Embryonic facial prominence (tissue), 1 donor: Measurements from ENCODE around the gene ZDHHC1.

Source experiments
- DNase-seq: peaks from one replicate; pipeline ENCODE4 v3.0.0-alpha.2; 2016; ENCODE audit errors: extremely low spot score

Gene ZDHHC1, protein sequence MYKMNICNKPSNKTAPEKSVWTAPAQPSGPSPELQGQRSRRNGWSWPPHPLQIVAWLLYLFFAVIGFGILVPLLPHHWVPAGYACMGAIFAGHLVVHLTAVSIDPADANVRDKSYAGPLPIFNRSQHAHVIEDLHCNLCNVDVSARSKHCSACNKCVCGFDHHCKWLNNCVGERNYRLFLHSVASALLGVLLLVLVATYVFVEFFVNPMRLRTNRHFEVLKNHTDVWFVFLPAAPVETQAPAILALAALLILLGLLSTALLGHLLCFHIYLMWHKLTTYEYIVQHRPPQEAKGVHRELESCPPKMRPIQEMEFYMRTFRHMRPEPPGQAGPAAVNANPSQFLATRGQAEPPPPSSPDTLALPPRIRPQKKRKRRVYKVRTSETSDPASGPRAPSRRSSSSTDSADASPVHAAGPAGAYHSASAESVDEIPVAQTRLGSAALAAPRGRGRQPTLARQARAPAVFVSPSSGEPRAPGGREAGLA

DNA sequence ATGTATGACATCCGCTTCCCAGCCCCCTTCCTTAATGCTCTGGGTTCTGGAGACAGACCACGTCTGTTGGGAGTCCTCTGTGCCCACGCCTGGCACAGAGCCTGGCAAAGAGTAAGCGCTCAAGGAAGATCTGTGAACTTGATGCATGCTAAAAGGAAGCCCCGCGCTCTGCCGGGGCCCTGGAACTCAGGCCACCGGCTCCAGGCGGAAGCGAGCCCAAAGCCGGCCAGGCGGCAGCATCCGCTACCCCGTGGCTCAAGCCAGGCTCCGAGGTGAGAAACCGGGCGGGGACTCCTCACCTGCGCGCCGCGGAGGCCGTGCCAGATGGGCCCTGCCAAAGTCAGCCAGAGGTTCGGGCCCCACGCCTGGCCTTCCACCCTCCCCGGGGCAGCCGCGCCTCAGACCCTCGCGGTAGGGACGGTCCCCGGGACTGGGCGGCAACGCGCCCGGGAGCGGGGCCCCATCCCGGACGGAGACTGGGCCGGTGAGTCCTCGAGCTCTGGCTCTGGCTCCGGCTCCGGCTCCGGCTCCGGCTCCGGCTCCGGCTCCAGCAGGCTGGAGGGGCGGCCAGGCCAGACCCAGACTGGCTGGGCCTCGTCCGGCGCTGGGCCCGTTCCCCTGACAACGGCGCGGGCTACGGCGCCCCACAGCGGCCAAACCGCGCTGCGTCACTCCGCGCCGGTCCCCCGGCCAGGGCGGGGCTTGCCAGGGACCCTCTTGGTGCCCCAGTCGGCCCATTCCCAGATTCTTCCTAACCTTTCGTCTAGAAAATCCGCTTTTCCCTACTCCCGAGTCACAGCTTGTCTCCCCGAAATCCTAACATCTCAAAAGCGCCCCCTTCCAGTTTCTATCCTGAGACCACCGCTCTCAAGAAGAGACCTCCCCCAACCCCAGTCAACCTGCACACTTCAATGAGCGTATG is at the start of gene ZDHHC1:
ZDHHC1 (minus strand) TSS at position 606 of the 922 bp plus-strand sequence. CDS start 8,702 bp downstream, outside the sequence.
- peak; percentile 27 for DNase-seq

DNA sequence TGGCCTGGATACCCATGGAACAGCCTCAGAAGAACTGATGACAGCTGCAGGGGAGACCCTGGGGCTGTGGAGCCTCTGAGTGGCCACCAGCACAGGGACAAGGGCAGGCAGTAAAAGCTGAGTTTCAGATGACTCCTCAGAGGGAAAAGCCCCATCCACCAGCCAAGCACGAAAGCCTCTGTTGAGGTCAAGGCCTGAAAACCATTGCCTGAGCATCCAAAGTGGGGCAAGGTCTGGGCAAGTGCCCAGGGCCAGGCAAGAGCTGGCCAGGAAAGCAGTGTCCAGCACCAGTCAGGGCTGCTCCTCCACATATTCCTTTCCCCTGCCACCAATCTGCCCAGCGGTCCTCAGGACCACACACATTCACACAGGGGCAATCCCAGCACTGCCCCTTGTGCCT is 48.3 kb upstream of the ZDHHC1 start:
- DNase-seq = no peak

DNA sequence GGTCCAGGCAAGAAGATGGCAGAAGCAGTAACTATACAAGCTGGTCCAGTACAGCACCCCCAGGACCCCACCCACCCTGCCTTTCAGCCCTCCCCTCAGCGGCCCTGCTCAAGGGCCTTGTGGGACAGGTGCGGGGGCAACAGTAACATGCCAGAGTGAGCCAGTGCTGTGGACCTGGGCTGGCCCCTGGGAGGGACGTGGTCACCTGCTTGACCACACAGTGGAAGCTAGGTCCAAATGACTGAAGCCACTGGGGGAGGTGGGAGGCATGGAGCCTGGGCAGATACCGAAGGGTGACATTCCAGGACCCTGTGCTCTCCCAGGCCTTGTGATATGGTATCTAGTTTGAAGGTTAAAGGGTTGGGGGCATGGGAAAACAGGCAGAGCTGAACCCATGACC is 47.4 kb upstream of the ZDHHC1 start:
- DNase-seq = no peak

DNA sequence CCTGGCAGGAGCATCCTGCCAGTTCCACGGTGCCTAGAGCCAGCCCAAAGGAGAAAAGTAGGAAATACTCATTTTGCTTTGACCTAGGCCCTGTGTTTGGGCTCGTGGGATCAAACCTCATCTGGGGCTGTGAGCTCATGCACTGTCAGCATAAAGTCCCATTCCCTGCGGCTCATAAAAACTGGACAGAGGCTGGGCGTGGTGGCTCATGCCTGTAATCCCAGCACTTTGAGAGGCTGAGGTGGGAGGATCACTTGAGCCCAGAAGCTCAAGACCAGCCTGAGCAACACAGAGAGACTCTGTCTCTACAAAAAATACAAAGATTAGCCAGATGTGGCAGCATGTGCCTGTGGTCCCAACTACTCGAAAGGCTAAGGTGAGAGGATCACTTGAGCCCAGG is 46.8 kb upstream of the ZDHHC1 start:
- DNase-seq = no peak

DNA sequence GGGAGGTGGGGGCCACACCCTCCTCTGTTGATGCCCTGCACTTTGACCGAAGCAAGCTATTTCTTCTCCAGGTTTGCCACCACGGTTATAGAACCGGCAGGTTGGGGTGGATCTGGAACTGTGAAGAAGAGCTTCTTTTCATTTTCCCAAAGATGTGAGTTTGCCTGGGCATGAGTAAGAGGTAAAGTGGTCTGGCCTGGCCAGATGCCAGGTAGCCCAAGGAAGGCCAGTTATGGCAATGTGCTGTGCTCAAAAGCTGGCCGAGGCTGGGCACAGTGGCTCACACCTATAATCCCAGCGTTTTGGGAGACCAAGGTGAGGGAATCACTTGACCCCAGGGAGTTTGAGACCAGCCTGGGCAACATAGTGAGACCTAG is 46.0 kb upstream of the ZDHHC1 start:
- no peak for DNase-seq

DNA sequence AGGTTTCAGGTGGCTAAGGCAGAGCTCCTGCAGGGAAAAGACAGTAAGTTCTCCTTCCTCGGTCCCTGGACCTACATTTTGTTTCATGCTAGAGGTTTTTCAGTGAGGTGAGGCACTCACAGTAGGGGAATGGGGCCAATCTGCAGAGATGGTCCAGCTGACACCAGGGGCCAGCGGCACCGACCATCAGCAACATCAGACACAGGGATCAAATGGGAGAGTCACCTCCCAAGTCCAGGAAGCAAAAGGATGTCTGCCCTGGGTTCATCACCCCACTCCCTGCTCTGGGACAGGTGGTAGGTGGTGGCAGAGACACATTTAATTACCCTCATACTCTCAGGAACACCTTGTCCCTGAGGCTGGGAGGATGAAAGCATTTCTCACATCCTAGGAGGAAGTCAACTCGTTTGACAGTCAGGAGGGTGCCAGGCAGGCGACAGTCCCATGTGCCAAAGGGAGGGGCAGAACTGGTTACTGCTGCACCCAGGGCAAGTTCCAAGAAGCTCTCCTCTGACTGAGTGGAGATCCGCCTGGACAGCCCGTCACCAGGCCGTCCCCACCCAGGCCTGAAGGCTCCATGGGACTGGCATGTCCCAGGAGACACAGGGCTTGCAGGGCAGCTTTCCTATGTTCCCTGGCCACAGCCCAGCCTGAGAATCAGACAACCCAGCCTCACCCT is 45.5 kb upstream of the ZDHHC1 start:
- no peak for DNase-seq

DNA sequence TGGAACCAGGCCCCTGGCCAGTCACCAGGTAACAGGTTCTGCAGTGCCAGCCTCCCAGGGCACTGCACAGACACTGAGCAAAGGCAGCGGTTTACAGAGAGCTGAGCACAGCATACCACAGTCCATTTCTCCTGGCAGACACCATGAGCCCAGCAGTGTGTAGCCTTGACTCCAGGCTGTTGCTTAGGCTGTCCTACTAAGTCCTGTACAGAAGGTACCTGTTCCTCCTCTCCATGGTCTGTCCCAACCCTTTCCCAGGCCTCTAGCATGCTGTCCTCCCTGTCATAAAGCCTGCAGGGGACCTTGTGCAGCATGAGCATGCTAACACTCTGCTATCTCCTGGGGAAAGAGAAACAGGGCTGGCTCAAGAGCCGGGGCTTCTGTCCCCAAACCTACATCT is 44.7 kb upstream of the ZDHHC1 start:
- no peak for DNase-seq

DNA sequence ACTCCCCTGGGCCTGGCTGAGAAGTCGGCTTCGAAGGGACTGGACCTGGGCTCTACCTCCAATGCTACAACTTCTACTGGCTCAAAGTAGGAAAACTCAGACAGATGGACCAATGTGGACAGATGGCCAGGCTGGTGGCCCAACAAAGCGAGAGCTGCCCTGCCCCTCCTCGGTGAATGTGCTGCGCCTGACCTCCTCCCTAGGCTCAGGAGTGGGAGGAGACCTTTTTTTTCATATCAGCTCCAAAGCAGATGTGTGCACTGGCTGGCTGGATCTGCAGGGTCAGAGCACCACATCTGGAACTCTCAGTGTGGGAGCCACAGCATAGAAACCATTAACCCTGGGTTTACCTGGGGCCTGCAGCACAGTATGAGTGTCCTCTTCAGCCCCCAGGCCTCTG is 43.9 kb upstream of the ZDHHC1 start:
- DNase-seq = no peak

DNA sequence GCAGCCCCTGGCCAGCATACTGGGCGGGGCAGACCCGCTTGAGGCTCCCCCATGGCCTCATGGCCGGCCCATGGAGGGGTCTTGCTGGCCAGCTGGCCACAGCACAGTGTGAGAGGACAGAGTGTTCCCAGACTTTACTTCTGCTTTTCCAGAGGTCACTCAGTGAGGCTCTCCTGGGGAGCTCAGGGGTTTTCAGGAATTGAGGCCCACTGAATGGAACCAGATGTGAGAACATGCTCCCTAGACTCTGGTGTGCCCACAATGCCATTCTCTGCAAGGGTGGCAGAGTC is 43.5 kb upstream of the ZDHHC1 start:
- no peak for DNase-seq

DNA sequence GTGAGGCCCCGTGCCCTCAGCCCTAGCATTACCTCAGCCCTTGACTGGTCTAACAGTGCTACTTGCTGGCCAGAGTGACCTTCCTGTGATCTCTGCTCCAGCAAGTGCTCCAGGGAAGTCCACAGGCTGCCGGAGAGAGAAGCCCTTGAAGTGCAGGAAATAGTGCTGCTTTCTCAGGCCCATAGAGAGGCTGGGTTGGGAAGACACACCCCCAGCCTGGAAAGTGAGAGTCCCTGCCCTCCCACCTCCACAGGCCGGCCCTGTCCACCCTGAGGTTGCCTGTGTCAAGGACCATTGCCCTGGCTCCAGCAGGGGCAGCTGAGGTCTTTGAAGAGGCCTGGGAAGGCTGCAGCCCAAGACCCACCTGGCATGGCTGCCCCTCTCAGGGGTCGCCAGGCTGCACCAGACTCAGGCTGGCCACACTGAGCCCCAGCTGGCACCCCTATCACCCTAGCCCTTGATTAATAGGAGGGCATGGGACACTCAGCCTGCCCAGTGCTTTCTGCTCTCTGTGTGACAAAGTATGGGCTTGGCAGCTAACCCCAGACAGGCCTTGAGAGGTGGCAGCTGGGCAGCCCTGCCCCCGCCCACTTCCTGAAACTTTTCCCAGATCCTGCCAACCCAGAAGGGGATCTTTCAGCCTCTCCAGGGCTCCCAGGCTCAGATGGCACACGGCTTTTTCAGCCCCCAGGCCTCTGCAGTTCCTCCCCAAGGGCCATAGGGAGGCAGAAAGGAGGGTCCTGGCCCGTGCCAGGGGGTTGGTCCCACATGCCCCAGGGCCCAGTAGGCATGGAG is 43.0 kb upstream of the ZDHHC1 start:
- DNase-seq = no peak

DNA sequence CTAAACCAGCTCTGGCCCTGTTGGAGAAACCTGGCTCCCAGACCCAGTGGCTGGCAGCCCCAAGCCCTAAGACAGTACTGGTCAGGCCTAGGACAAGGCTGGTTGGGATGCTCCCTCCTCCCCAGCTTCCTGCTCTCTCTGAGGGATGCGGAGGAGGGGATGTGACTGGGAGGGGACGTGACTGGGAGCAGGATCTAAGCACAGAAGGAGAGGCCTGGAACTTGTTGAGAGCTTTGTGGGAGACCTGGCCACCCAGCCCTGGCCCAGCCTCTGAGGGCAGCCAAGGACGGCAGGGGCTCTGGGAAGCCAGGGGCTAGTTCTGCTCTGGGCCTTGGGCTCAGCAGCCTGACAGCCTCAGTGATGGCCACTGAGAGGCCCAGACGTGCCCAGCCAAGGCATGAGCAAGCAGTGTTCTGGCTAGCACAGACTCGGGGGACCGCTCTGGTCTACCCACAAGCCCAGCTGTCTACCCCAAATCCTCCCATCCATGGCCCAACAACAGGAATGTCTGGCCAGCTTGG is 41.9 kb upstream of the ZDHHC1 start:
- no peak for DNase-seq

DNA sequence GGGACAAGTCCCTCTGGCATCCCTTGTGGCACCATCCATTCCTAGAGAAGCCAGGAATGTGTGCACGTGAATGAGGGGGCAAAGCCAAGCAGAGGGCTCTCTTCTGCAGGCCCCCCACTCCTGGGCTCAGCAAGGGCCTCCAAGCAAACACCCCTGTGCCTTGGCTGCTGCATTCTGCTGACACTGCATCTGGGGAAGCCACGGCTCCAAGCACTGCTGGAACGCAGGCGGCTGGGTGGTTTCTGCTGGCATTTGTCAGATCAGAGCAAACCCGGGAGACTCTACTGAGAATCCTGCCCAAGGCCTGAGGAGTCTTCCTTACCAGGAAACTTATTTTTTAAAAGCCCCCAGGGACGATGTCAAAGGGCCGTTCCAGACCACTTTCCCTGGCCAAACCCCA is 41.3 kb upstream of the ZDHHC1 start:
- DNase-seq = no peak

DNA sequence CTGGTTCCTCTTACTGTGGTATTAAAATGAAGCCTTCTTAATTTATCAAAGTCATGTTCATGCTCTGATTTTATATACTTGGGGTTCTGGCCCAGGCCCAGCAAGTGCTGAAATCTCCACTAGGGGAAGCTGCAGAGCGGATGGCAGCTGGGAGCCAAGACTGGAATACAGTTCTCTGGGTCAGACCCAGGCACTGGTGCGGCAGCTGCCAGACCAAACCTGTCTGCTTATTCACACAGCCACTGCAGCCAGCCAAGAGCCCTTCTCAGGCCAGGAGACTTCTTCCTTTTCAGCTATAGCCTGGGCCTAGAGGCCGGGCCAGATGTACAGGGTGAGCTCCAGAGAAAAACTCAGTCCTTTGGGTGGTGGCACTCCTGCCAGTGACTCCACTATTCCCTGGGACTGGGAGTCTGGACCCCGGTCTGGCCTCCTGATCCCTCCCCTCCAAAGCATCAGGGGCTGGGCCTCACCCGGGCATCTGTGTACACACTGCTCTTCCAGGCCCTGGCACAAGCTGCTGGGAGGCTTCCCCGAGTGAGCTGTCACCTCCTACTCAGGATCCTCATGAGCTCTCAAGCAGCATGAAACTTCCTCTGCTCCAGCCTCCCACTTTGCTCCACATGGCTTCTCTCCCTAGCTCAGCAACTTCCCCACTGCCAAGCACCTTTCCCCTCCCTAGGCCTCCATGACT is 40.3 kb upstream of the ZDHHC1 start:
- DNase-seq = no peak

DNA sequence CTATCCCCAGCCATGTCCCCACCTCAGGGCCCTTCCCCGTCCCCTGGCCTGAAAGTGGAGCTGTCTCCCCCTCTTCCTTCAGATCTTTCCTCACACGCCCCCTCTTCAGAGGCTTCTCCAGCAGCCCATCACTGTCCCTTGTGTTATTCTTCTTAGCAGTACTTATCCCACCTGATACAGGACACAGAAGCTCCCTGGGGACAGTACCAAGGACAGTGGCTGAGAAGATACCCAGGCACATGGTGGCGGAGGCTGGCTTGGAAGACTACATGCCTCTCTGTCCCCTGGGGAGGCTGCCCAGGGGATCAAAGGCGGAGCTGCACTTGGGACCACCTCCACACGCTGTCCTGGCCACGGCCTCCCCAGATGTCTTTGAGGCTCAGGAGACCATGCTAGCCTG is 38.6 kb upstream of the ZDHHC1 start:
- no peak for DNase-seq

DNA sequence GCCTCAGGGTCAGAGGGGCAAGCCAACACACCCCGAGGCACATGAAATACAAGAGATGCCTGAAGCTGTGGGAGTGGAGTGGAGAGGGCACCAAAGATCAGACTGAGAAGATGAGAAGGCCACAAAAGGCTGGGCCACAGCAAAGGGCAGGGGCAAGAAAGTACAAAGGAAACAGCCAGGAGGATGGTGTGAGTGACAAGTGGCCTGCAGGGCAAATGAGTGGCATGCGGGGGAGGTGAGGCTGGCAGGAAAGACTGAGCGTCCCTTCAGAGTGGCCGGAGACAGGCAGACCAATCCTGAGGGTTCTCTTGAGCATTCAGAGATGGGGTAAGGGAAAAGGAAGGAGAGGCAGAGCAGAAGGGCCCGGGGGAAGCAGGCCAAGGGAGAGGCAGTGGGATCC is 37.8 kb upstream of the ZDHHC1 start:
- no peak for DNase-seq

DNA sequence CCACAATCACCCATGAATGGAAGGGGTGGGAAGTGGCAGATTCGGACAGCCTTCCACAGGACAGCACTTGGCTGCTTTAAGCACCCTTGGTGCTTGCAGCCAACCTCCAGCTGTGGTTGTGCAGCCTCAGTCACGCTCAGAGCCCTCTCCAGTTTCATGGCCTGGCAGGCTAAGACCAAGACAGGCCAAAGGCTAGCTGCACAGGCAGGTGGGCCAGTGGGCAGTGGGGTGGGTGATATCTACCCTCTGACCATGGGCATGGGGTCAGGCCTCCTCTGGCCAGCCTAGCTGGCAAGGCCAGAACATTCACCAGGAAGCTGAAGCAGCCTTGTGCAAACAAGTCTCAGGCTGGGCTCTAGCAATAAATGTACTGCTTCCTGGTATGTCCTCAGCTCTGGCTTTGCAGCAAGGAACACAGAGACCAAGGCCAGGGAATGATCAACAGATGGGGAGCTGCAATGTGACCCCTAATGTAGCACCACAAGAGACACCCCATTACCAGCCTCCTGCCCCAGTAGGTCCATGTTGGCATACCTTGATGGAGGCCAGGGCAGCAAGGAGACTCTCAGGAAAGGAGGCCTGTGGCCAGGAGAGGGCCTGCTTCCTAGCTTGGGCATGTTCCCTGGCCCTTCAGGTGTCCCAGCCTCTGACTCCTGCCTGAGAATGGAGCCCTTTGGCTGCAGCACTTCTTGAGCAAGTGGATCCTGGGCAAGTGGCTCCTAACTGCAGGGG is 35.6 kb upstream of the ZDHHC1 start:
- no peak for DNase-seq

DNA sequence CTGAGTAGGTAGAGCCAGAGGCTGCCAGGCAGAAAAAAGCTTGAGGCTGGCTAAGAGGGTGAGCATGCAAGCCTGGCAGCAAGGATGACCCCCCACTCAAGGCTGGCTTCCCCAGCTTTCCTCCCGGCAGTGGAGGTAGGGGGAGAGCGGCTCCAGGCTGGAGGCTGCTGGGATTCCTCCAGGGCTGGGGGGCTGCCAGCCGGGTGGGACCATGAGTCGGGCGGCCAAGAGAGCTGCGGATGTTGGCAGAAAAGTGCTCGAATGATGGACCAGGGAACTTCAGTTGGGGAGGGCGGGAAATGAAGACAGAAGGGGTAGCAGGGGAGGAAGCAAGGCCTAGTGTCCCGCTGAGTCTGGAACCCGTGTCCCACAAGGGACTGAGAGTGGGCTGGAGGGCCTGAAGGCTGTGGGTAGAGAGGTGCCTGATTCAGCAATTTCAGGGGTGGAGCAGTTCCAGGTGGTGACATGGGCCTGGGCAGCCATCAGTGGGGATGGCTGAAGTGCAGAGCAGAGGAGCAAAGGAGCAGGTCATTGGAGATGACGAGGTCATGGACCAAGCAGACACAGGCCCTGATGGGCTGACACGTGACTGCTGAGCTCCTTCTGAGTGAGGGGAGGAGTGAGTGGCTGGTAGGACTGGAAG is 34.9 kb upstream of the ZDHHC1 start:
- DNase-seq = no peak

DNA sequence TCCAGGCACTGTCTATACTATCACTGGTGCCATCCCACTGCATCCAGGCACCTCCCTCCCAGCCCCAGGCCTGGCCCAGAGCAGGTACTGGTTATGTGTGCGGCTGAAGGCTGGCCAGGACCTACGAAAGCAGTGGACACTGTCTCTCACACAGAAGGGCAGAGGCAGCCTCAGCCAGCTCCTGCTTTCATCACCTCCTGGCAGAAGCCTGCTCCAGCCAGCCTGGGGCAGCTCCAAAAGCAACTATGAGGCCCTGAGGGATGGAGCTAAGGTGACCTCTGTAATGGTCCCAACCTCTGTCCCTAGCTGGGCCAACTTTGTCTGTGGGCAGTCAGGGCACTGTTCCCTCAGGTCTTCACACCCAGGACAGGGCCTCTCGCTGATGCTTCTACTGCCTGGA is 33.5 kb upstream of the ZDHHC1 start:
- DNase-seq = no peak

DNA sequence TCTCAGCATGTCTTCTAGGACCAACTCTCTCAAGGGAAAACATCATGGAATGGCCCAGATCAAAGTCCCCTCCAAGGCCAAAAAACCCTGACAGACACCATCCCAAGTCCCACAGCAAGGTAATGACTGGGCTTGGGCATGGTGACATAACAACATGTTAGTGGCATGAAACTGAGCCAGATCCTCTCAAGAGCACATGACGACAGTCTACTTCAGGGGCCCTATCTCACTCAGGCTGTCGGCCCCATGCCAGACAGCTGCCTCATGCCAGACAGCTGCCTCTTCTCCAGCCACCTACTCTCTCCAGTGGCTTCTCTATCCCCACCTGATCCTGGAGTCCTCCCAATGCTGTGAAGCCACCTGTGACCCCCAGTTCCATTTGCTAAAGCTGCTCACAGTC is 33.1 kb upstream of the ZDHHC1 start:
- no peak for DNase-seq

DNA sequence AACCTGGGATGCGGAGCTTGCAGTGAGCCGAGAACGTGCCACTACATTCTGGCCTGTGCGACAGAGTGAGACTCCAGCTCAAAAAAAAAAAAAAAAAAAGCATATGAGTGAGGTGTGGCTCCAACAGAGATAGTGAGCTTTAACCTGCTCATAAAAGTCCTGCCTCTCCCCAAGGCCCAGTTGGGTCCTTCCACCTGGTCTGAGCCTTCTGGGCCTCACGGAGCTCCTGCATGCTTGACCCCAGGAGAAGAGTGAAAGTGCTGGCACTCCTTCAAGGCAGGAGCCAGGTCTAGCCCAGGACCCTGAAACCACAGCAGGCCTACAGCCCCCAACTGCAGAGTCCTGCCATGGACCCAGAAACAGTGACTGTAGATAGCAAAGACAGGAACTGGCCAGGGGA is 32.3 kb upstream of the ZDHHC1 start:
- no peak for DNase-seq
